Measurements from ENCODE around the gene NFXL1. TPM values are rescaled to one million over a fixed set of nuclear protein-coding genes. Genes with fewer than 3 reads are reported as not detected.

The NFXL1 gene
- 10.7 TPM for polyA plus RNA-seq (2012; ENCODE audit: missing spikeins)

GRCh38 chr4:47914220-47914925 lies at the start of gene NFXL1:
NFXL1 (minus strand) TSS chr4:47914583; CDS start chr4:47914203, 380 bp downstream.
- TF ChIP-seq POLR2AphosphoS5 (IDR thresholded peaks at IDR 0.05; ENCODE audit: low read depth, low read length) (peak; percentile 93), TAF1 (IDR thresholded peaks at IDR 0.05; ENCODE audit: borderline replicate concordance, low read depth, low read length) (peak; percentile 70), POLR2A (IDR thresholded peaks at IDR 0.05; ENCODE audit: low read depth, low read length) (peak; percentile 93)
- DNase-seq (ENCODE audit: insufficient read length) (peak; percentile 81), FAIRE-seq (peak; percentile 98)

GRCh38 chr4:47954677-47955076 lies 40.3 kb upstream of the NFXL1 start:
- TF ChIP-seq TAF1 (IDR thresholded peaks at IDR 0.05; ENCODE audit: borderline replicate concordance, low read depth, low read length) (no peak), POLR2A (IDR thresholded peaks at IDR 0.05; ENCODE audit: low read depth, low read length) (no peak), POLR2AphosphoS5 (IDR thresholded peaks at IDR 0.05; ENCODE audit: low read depth, low read length) (no peak)
- FAIRE-seq (no peak), DNase-seq (ENCODE audit: insufficient read length) (no peak)

GRCh38 chr4:47954245-47954644 lies 39.9 kb upstream of the NFXL1 start:
- TF ChIP-seq TAF1 (IDR thresholded peaks at IDR 0.05; ENCODE audit: borderline replicate concordance, low read depth, low read length): no peak
- TF ChIP-seq POLR2A (IDR thresholded peaks at IDR 0.05; ENCODE audit: low read depth, low read length): no peak
- no peak for TF ChIP-seq POLR2AphosphoS5 (IDR thresholded peaks at IDR 0.05; ENCODE audit: low read depth, low read length)
- DNase-seq (ENCODE audit: insufficient read length) (no peak), FAIRE-seq (no peak)

GRCh38 chr4:47945930-47946726 lies 31.7 kb upstream of the NFXL1 start:
- FAIRE-seq (no peak), DNase-seq (ENCODE audit: insufficient read length) (no peak)
- no peak for TF ChIP-seq POLR2AphosphoS5 (IDR thresholded peaks at IDR 0.05; ENCODE audit: low read depth, low read length)
- no peak for TF ChIP-seq TAF1 (IDR thresholded peaks at IDR 0.05; ENCODE audit: borderline replicate concordance, low read depth, low read length)
- TF ChIP-seq POLR2A (IDR thresholded peaks at IDR 0.05; ENCODE audit: low read depth, low read length): no peak

GRCh38 chr4:47942081-47942819 lies 27.9 kb upstream of the NFXL1 start:
- TF ChIP-seq POLR2AphosphoS5 (IDR thresholded peaks at IDR 0.05; ENCODE audit: low read depth, low read length) (no peak), TAF1 (IDR thresholded peaks at IDR 0.05; ENCODE audit: borderline replicate concordance, low read depth, low read length) (no peak), POLR2A (IDR thresholded peaks at IDR 0.05; ENCODE audit: low read depth, low read length) (no peak)
- DNase-seq (ENCODE audit: insufficient read length): no peak
- FAIRE-seq: no peak

- no peak for FAIRE-seq
- no peak for TF ChIP-seq POLR2A (IDR thresholded peaks at IDR 0.05; ENCODE audit: low read depth, low read length)
- no peak for TF ChIP-seq POLR2AphosphoS5 (IDR thresholded peaks at IDR 0.05; ENCODE audit: low read depth, low read length)
- TF ChIP-seq TAF1 (IDR thresholded peaks at IDR 0.05; ENCODE audit: borderline replicate concordance, low read depth, low read length): no peak
- DNase-seq (ENCODE audit: insufficient read length): no peak
Observed at GRCh38 chr4:47939456-47939855, 25.1 kb upstream of the NFXL1 start.

- TF ChIP-seq POLR2AphosphoS5 (IDR thresholded peaks at IDR 0.05; ENCODE audit: low read depth, low read length) (no peak), TAF1 (IDR thresholded peaks at IDR 0.05; ENCODE audit: borderline replicate concordance, low read depth, low read length) (no peak), POLR2A (IDR thresholded peaks at IDR 0.05; ENCODE audit: low read depth, low read length) (no peak)
- DNase-seq (ENCODE audit: insufficient read length): no peak
Observed at GRCh38 chr4:47936336-47936735, 22.0 kb upstream of the NFXL1 start.

GRCh38 chr4:47933840-47934239 lies 19.5 kb upstream of the NFXL1 start:
- no peak for TF ChIP-seq TAF1 (IDR thresholded peaks at IDR 0.05; ENCODE audit: borderline replicate concordance, low read depth, low read length)
- TF ChIP-seq POLR2AphosphoS5 (IDR thresholded peaks at IDR 0.05; ENCODE audit: low read depth, low read length): no peak
- TF ChIP-seq POLR2A (IDR thresholded peaks at IDR 0.05; ENCODE audit: low read depth, low read length): no peak
- DNase-seq (ENCODE audit: insufficient read length): no peak
- peak; percentile 77 for FAIRE-seq

More at GRCh38 chr4:47936336-47936735, 22.0 kb upstream of the NFXL1 start:
- FAIRE-seq: no peak

GRCh38 chr4:47930971-47931804 lies 16.8 kb upstream of the NFXL1 start:
- DNase-seq (ENCODE audit: insufficient read length): no peak
- no peak for FAIRE-seq
- no peak for TF ChIP-seq TAF1 (IDR thresholded peaks at IDR 0.05; ENCODE audit: borderline replicate concordance, low read depth, low read length)
- no peak for TF ChIP-seq POLR2AphosphoS5 (IDR thresholded peaks at IDR 0.05; ENCODE audit: low read depth, low read length)
- no peak for TF ChIP-seq POLR2A (IDR thresholded peaks at IDR 0.05; ENCODE audit: low read depth, low read length)

GRCh38 chr4:47929682-47930201 lies 15.4 kb upstream of the NFXL1 start:
- no peak for TF ChIP-seq POLR2A (IDR thresholded peaks at IDR 0.05; ENCODE audit: low read depth, low read length)
- DNase-seq (ENCODE audit: insufficient read length): no peak
- peak; percentile 38 for FAIRE-seq
